Retinal pigment epithelial cell (primary cell): ENCODE results near the gene OTOA.
"Not testable (repeated sequence)": the region's sequence is repeated elsewhere in the genome, so short reads cannot be mapped to it uniquely, and the experiment has no call there.

Experiments used
- DNase-seq: peaks from one replicate; pipeline ENCODE4 v3.0.0-alpha.2; 2010; ENCODE audit warnings: low read depth
- H3K4me3 ChIP-seq: 2 replicates; pipeline ENCODE4 v1.5.1; 2011; ENCODE audit warnings: mild to moderate bottlenecking, low read length, control low read depth, moderate library complexity
- CTCF ChIP-seq: conservative IDR thresholded peaks from 2 replicates; pipeline ENCODE4 v1.5.1; 2011; ENCODE audit warnings: low read depth, low read length, control low read depth, inconsistent platforms

OTOA gene

GRCh38 chr16:21685034-21685455 lies 21.3 kb downstream of the OTOA start:
- H3K4me3 ChIP-seq = no peak overlapping the region
- no peak for DNase-seq
- no peak for TF ChIP-seq CTCF

GRCh38 chr16:21689107-21689506 lies 25.3 kb downstream of the OTOA start:
- no peak for DNase-seq
- TF ChIP-seq CTCF = no peak
- no peak overlapping the region for H3K4me3 ChIP-seq

GRCh38 chr16:21690967-21691366 lies 27.2 kb downstream of the OTOA start:
- DNase-seq, H3K4me3 ChIP-seq: not testable (repeated sequence)

GRCh38 chr16:21694609-21695008 lies 30.8 kb downstream of the OTOA start:
- H3K4me3 ChIP-seq = no peak overlapping the region
- no peak for DNase-seq
- TF ChIP-seq CTCF = no peak

- no peak for TF ChIP-seq CTCF
- H3K4me3 ChIP-seq = no peak overlapping the region
- no peak for DNase-seq
These were observed 33.3 kb downstream of the OTOA start for GRCh38 chr16:21697032-21697431.

- DNase-seq = no peak
- no peak overlapping the region for H3K4me3 ChIP-seq
These were observed 34.6 kb downstream of the OTOA start for GRCh38 chr16:21698169-21699032.

GRCh38 chr16:21701271-21701670 lies 37.5 kb downstream of the OTOA start:
- H3K4me3 ChIP-seq = no peak overlapping the region
- no peak for DNase-seq
- no peak for TF ChIP-seq CTCF

More at GRCh38 chr16:21698169-21699032, 34.6 kb downstream of the OTOA start:
- TF ChIP-seq CTCF = no peak
